WTC11 (cell line): ENCODE results near the gene PREB. TPM values are rescaled to one million over a fixed set of nuclear protein-coding genes. Genes with fewer than 3 reads are reported as not detected.
A peak's percentile ranks its signal among the peaks of the same experiment; 100 is the strongest.

Experiments used
- ATAC-seq: fragments of 200-7000 bp; cut with Tn5 transposase; 2 replicates; pipeline ENCODE4 v1.10.0; 2021; ENCODE audit warnings: mild to moderate bottlenecking, moderate library complexity
- CTCF ChIA-PET: fragments of 300-600 bp; sonication (Branson Sonifier 250); formaldehyde crosslinking; loops from one replicate; lab custom pipeline; 2021; ENCODE audit warnings: antibody characterized with exemption; lab: Charles Lee
- POLR2A ChIA-PET: fragments of 350-600 bp; sonication (Branson Sonifier 250); formaldehyde crosslinking; loops from one replicate; lab custom pipeline; 2021; ENCODE audit warnings: antibody characterized with exemption; lab: Charles Lee
- DNase-seq: peaks from one replicate; pipeline ENCODE4 v3.0.0; 2021; ENCODE audit warnings: low spot score
- H3K27ac Mint-ChIP-seq: 2 replicates; pipeline ENCODE4 v1.8.0; 2021; ENCODE audit warnings: mixed read lengths
- H3K27me3 Mint-ChIP-seq: 2 replicates; pipeline ENCODE4 v1.8.0; 2021; ENCODE audit warnings: low read depth, mild to moderate bottlenecking, moderate library complexity, mixed read lengths
- H3K36me3 Mint-ChIP-seq: 2 replicates; pipeline ENCODE4 v1.8.0; 2021; ENCODE audit warnings: mixed read lengths
- H3K4me1 Mint-ChIP-seq: 2 replicates; pipeline ENCODE4 v1.8.0; 2022; ENCODE audit warnings: mixed read lengths
- H3K4me3 Mint-ChIP-seq: 2 replicates; pipeline ENCODE4 v1.8.0; 2021; ENCODE audit warnings: mild to moderate bottlenecking, moderate library complexity, mixed read lengths
- H3K9me3 Mint-ChIP-seq: 2 replicates; pipeline ENCODE4 v1.8.0; 2021; ENCODE audit warnings: mixed read lengths
- ATF1 ChIP-seq: sonication (generic); formaldehyde crosslinking; IDR thresholded peaks from 2 replicates; pipeline ENCODE4 v1.8.1; 2023; ENCODE audit warnings: mild to moderate bottlenecking, moderate library complexity, missing genetic modification reagents
- CBFB ChIP-seq: sonication (generic); formaldehyde crosslinking; IDR thresholded peaks from 2 replicates; pipeline ENCODE4 v1.8.1; 2022; ENCODE audit warnings: mild to moderate bottlenecking, low read depth, missing genetic modification reagents
- ELF4 ChIP-seq: sonication (generic); formaldehyde crosslinking; IDR thresholded peaks from 2 replicates; pipeline ENCODE4 v1.8.1; 2022; ENCODE audit warnings: low read depth, mild to moderate bottlenecking, moderate library complexity, missing genetic modification reagents
- GTF2I ChIP-seq: fragments of 250-450 bp; sonication (Bioruptor Pico); conservative IDR thresholded peaks from 2 replicates; pipeline ENCODE4 v1.4.0; 2021; ENCODE audit warnings: mild to moderate bottlenecking
- JAZF1 ChIP-seq: fragments of 250-450 bp; sonication (Bioruptor Pico); IDR thresholded peaks from 2 replicates; pipeline ENCODE4 v1.9.0; 2021; ENCODE audit warnings: moderate library complexity, mild to moderate bottlenecking, inconsistent platforms
- MYBL2 ChIP-seq: sonication (generic); formaldehyde crosslinking; IDR thresholded peaks from 2 replicates; pipeline ENCODE4 v1.8.1; 2023; ENCODE audit warnings: mild to moderate bottlenecking, moderate library complexity, missing genetic modification reagents
- SMAD3 ChIP-seq: sonication (generic); formaldehyde crosslinking; IDR thresholded peaks from 2 replicates; pipeline ENCODE4 v1.8.0; 2022; ENCODE audit warnings: missing genetic modification reagents, mild to moderate bottlenecking, borderline replicate concordance
- SP1 ChIP-seq: sonication (generic); formaldehyde crosslinking; conservative IDR thresholded peaks from 2 replicates; pipeline ENCODE4 v1.8.1; 2022; ENCODE audit warnings: missing genetic modification reagents
- TEAD1 ChIP-seq: sonication (generic); formaldehyde crosslinking; IDR thresholded peaks from 2 replicates; pipeline ENCODE4 v1.8.0; 2022; ENCODE audit warnings: mild to moderate bottlenecking, missing genetic modification reagents
- ZNF263 ChIP-seq: sonication (generic); formaldehyde crosslinking; IDR thresholded peaks from 2 replicates; pipeline ENCODE4 v1.8.1; 2022; ENCODE audit warnings: low read depth, mild to moderate bottlenecking, moderate library complexity, missing genetic modification reagents
- total RNA-seq: library from RNA; stranded (reverse); gene quantifications from 3 replicates; pipeline ENCODE4 v1.2.3, GENCODE V29; 2021
- TF ChIP-seq, protein P1 (sequence below): fragments of 200-600 bp; IDR thresholded peaks from 2 replicates; pipeline ENCODE4 v1.8.0; 2022; ENCODE audit warnings: antibody characterized with exemption
- TF ChIP-seq, protein P2 (sequence below): sonication (generic); formaldehyde crosslinking; IDR thresholded peaks from 2 replicates; pipeline ENCODE4 v1.8.0; 2022; ENCODE audit warnings: mild to moderate bottlenecking, missing genetic modification reagents
- TF ChIP-seq, protein P3 (sequence below): sonication (generic); formaldehyde crosslinking; IDR thresholded peaks from 2 replicates; pipeline ENCODE4 v1.8.1; 2022; ENCODE audit warnings: mild to moderate bottlenecking, missing genetic modification reagents, moderate library complexity, borderline replicate concordance
- TF ChIP-seq, protein P4 (sequence below): sonication (generic); formaldehyde crosslinking; IDR thresholded peaks from 2 replicates; pipeline ENCODE4 v1.8.1; 2023; ENCODE audit warnings: mild to moderate bottlenecking, missing genetic modification reagents
- TF ChIP-seq, protein P5 (sequence below): sonication (generic); formaldehyde crosslinking; IDR thresholded peaks from 2 replicates; pipeline ENCODE4 v1.8.0; 2023; ENCODE audit warnings: mild to moderate bottlenecking, missing genetic modification reagents
- TF ChIP-seq, protein P6 (sequence below): sonication (generic); formaldehyde crosslinking; IDR thresholded peaks from 2 replicates; pipeline ENCODE4 v1.8.1; 2023; ENCODE audit warnings: mild to moderate bottlenecking, missing genetic modification reagents, moderate library complexity
- TF ChIP-seq, protein P7 (sequence below): sonication (generic); formaldehyde crosslinking; IDR thresholded peaks from 2 replicates; pipeline ENCODE4 v1.8.1; 2022; ENCODE audit warnings: low read depth, mild to moderate bottlenecking, moderate library complexity, missing genetic modification reagents, borderline replicate concordance

The PREB gene
- total RNA-seq, 1 experiment from 2014 or later, result 69.2 TPM

DNA sequence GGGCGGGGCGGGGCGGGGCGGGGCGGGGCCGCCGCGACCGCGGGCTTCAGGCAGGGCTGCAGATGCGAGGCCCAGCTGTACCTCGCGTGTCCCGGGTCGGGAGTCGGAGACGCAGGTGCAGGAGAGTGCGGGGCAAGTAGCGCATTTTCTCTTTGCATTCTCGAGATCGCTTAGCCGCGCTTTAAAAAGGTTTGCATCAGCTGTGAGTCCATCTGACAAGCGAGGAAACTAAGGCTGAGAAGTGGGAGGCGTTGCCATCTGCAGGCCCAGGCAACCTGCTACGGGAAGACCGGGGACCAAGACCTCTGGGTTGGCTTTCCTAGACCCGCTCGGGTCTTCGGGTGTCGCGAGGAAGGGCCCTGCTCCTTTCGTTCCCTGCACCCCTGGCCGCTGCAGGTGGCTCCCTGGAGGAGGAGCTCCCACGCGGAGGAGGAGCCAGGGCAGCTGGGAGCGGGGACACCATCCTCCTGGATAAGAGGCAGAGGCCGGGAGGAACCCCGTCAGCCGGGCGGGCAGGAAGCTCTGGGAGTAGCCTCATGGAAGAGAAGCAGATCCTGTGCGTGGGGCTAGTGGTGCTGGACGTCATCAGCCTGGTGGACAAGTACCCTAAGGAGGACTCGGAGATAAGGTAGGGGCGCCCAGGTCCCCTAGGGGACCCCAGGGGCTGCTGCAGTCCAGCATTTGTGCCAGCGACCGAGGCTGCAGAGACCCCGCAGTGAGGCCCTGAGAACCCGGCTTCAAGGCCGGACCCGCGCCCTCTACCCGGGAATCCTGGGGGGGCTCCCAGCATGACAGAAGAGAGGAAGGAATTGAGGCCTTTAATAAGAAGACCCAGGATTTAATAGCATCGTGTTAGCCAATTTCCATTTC, 47.5 kb downstream of the PREB start, which contains the start of gene KHK (continued):
- TF ChIP-seq, protein P1, sequence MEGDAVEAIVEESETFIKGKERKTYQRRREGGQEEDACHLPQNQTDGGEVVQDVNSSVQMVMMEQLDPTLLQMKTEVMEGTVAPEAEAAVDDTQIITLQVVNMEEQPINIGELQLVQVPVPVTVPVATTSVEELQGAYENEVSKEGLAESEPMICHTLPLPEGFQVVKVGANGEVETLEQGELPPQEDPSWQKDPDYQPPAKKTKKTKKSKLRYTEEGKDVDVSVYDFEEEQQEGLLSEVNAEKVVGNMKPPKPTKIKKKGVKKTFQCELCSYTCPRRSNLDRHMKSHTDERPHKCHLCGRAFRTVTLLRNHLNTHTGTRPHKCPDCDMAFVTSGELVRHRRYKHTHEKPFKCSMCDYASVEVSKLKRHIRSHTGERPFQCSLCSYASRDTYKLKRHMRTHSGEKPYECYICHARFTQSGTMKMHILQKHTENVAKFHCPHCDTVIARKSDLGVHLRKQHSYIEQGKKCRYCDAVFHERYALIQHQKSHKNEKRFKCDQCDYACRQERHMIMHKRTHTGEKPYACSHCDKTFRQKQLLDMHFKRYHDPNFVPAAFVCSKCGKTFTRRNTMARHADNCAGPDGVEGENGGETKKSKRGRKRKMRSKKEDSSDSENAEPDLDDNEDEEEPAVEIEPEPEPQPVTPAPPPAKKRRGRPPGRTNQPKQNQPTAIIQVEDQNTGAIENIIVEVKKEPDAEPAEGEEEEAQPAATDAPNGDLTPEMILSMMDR, result peak; percentile 36; the same call in 1 of the 2 replicates
- TF ChIP-seq, protein P2, sequence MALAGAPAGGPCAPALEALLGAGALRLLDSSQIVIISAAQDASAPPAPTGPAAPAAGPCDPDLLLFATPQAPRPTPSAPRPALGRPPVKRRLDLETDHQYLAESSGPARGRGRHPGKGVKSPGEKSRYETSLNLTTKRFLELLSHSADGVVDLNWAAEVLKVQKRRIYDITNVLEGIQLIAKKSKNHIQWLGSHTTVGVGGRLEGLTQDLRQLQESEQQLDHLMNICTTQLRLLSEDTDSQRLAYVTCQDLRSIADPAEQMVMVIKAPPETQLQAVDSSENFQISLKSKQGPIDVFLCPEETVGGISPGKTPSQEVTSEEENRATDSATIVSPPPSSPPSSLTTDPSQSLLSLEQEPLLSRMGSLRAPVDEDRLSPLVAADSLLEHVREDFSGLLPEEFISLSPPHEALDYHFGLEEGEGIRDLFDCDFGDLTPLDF, result 0 out of 2 replicates have a peak, but pooled peaks have one; percentile 5
- TF ChIP-seq MYBL2 (CRISPR knock-in tag), result no peak
- TF ChIP-seq SP1 (CRISPR knock-in tag), result peak; percentile 65
- TF ChIP-seq, protein P3, sequence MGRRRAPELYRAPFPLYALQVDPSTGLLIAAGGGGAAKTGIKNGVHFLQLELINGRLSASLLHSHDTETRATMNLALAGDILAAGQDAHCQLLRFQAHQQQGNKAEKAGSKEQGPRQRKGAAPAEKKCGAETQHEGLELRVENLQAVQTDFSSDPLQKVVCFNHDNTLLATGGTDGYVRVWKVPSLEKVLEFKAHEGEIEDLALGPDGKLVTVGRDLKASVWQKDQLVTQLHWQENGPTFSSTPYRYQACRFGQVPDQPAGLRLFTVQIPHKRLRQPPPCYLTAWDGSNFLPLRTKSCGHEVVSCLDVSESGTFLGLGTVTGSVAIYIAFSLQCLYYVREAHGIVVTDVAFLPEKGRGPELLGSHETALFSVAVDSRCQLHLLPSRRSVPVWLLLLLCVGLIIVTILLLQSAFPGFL (CRISPR knock-in tag), result 0 out of 2 replicates have a peak, but pooled peaks have one; percentile 20
- TF ChIP-seq, protein P4, sequence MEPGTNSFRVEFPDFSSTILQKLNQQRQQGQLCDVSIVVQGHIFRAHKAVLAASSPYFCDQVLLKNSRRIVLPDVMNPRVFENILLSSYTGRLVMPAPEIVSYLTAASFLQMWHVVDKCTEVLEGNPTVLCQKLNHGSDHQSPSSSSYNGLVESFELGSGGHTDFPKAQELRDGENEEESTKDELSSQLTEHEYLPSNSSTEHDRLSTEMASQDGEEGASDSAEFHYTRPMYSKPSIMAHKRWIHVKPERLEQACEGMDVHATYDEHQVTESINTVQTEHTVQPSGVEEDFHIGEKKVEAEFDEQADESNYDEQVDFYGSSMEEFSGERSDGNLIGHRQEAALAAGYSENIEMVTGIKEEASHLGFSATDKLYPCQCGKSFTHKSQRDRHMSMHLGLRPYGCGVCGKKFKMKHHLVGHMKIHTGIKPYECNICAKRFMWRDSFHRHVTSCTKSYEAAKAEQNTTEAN (CRISPR knock-in tag), result 0 out of 2 replicates have a peak, but pooled peaks have one; percentile 45

DNA sequence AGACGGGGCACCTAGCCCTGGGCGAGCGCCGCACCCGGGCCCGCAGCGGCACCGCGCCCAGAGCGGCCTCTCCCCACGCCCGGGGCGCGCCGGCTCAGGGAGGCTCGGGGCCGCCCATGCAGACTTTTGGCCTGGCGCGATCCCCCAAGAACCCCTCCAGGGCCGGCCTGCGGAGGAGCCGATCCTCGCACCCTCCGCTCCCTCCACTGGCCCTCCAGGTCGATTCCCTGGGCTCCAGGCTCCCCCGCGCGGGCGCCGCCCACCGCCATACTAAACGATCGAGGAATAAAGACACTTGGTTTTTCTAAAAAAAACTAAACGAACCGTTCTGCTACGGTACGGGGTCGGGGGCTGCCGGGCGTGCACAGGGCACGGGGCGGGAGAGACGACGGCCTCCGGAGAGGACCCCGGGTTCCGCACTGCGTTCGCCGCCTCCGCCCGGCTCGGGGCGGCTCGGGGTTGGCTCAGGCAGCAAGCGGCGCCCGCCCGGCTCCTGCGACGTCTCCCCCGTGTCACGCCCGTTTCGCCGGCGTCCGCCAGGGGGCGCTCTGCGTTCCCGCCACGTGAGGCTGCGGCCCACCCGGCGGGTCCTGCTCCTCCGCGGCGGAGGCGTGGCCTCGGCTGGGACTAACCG, 48.2 kb downstream of the PREB start:
- DNase-seq (peak; percentile 97), ATAC-seq (peak; percentile 81)
- Mint-ChIP-seq H3K36me3 (no peaks in the 10 kb centered on the region), H3K27ac (no peak overlapping the region), H3K27me3 (peaks cover 23% of the 10 kb centered on the region), H3K4me3 (peak overlapping the region; percentile 70), H3K9me3 (no peaks in the 10 kb centered on the region), H3K4me1 (peaks cover 21% of the 10 kb centered on the region)
- ChIA-PET CTCF (interaction anchor here (0.7 to 6.4 kb wide), 25 partner anchors 7 to 217 kb away, joined by 3 to 50 read pairs (median 4); partner anchors contain the start of genes ABHD1, AGBL5, EMILIN1 and OST4), POLR2A (interaction anchor here (0.6 to 2.4 kb wide), 3 partner anchors 14 to 186 kb away, joined by 3 to 9 read pairs (median 9); partner anchors contain the start of genes AGBL5 and OST4)
- TF ChIP-seq JAZF1 (CRISPR knock-in tag) (no peak), ATF1 (CRISPR knock-in tag) (no peak), SMAD3 (CRISPR knock-in tag) (no peak), CBFB (no peak), ELF4 (no peak), ZNF263 (CRISPR knock-in tag) (0 out of 2 replicates have a peak, but pooled peaks have one; percentile 26), TEAD1 (no peak), GTF2I (no peak)
- TF ChIP-seq, protein P1, result peak; percentile 98
- TF ChIP-seq, protein P5, sequence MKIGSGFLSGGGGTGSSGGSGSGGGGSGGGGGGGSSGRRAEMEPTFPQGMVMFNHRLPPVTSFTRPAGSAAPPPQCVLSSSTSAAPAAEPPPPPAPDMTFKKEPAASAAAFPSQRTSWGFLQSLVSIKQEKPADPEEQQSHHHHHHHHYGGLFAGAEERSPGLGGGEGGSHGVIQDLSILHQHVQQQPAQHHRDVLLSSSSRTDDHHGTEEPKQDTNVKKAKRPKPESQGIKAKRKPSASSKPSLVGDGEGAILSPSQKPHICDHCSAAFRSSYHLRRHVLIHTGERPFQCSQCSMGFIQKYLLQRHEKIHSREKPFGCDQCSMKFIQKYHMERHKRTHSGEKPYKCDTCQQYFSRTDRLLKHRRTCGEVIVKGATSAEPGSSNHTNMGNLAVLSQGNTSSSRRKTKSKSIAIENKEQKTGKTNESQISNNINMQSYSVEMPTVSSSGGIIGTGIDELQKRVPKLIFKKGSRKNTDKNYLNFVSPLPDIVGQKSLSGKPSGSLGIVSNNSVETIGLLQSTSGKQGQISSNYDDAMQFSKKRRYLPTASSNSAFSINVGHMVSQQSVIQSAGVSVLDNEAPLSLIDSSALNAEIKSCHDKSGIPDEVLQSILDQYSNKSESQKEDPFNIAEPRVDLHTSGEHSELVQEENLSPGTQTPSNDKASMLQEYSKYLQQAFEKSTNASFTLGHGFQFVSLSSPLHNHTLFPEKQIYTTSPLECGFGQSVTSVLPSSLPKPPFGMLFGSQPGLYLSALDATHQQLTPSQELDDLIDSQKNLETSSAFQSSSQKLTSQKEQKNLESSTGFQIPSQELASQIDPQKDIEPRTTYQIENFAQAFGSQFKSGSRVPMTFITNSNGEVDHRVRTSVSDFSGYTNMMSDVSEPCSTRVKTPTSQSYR (CRISPR knock-in tag), result 0 out of 2 replicates have a peak, but pooled peaks have one; percentile 19
- TF ChIP-seq, protein P6, sequence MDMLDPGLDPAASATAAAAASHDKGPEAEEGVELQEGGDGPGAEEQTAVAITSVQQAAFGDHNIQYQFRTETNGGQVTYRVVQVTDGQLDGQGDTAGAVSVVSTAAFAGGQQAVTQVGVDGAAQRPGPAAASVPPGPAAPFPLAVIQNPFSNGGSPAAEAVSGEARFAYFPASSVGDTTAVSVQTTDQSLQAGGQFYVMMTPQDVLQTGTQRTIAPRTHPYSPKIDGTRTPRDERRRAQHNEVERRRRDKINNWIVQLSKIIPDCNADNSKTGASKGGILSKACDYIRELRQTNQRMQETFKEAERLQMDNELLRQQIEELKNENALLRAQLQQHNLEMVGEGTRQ (CRISPR knock-in tag), result peak; percentile 87
- TF ChIP-seq, protein P7, sequence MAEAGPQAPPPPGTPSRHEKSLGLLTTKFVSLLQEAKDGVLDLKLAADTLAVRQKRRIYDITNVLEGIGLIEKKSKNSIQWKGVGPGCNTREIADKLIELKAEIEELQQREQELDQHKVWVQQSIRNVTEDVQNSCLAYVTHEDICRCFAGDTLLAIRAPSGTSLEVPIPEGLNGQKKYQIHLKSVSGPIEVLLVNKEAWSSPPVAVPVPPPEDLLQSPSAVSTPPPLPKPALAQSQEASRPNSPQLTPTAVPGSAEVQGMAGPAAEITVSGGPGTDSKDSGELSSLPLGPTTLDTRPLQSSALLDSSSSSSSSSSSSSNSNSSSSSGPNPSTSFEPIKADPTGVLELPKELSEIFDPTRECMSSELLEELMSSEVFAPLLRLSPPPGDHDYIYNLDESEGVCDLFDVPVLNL (CRISPR knock-in tag), result peak; percentile 92
